ENCODE measurements around the gene CD300C. TPM values are rescaled to one million over a fixed set of nuclear protein-coding genes. Genes with fewer than 3 reads are reported as not detected.

The CD300C gene
- polyA plus RNA-seq, 1 experiment, result not detected

- Histone ChIP-seq H3K27ac (ENCODE audit: low read depth, low read length) (no peak overlapping the region), H3K27me3 (ENCODE audit: control insufficient read depth, insufficient read depth, low read length) (no peaks in the 10 kb centered on the region), H3K4me3 (ENCODE audit: low read depth, low read length) (no peak overlapping the region), H3K9me3 (ENCODE audit: control insufficient read depth, insufficient read depth, low read length) (peaks cover 28% of the 10 kb centered on the region)
- no peak for DNase-seq (ENCODE audit: low read depth, low spot score)
- ChIA-PET CTCF (no interaction called here), POLR2A (no interaction called here)
- no peak for TF ChIP-seq CTCF (IDR thresholded peaks at IDR 0.05; ENCODE audit: low read depth, low read length)
Observed at GRCh38 chr17:74527081-74527480, 18.8 kb downstream of the CD300C start.

GRCh38 chr17:74526681-74527080, 19.2 kb downstream of the CD300C start:
- DNase-seq (ENCODE audit: low read depth, low spot score), result no peak
- CTCF ChIA-PET, result no interaction called here
- no peak for TF ChIP-seq CTCF (IDR thresholded peaks at IDR 0.05; ENCODE audit: low read depth, low read length)
- POLR2A ChIA-PET, result no interaction called here
- H3K9me3 ChIP-seq (ENCODE audit: control insufficient read depth, insufficient read depth, low read length), result peaks cover 32% of the 10 kb centered on the region
- H3K4me3 ChIP-seq (ENCODE audit: low read depth, low read length), result no peak overlapping the region
- no peak overlapping the region for H3K27ac ChIP-seq (ENCODE audit: low read depth, low read length)
- H3K27me3 ChIP-seq (ENCODE audit: control insufficient read depth, insufficient read depth, low read length), result no peaks in the 10 kb centered on the region

- Histone ChIP-seq H3K9me3 (ENCODE audit: control insufficient read depth, insufficient read depth, low read length) (peaks cover 37% of the 10 kb centered on the region), H3K4me3 (ENCODE audit: low read depth, low read length) (no peak overlapping the region), H3K27ac (ENCODE audit: low read depth, low read length) (no peak overlapping the region), H3K27me3 (ENCODE audit: control insufficient read depth, insufficient read depth, low read length) (no peaks in the 10 kb centered on the region)
- ChIA-PET POLR2A (no interaction called here), CTCF (no interaction called here)
- no peak for DNase-seq (ENCODE audit: low read depth, low spot score)
- no peak for TF ChIP-seq CTCF (IDR thresholded peaks at IDR 0.05; ENCODE audit: low read depth, low read length)
Observed at GRCh38 chr17:74525781-74526288, 20.1 kb downstream of the CD300C start.

- Histone ChIP-seq H3K27me3 (ENCODE audit: control insufficient read depth, insufficient read depth, low read length) (no peaks in the 10 kb centered on the region), H3K9me3 (ENCODE audit: control insufficient read depth, insufficient read depth, low read length) (peaks cover 38% of the 10 kb centered on the region), H3K27ac (ENCODE audit: low read depth, low read length) (no peak overlapping the region), H3K4me3 (ENCODE audit: low read depth, low read length) (no peak overlapping the region)
- POLR2A ChIA-PET, result no interaction called here
- TF ChIP-seq CTCF (IDR thresholded peaks at IDR 0.05; ENCODE audit: low read depth, low read length), result no peak
- CTCF ChIA-PET, result no interaction called here
- DNase-seq (ENCODE audit: low read depth, low spot score), result no peak
Observed at GRCh38 chr17:74525465-74525725, 20.5 kb downstream of the CD300C start.

GRCh38 chr17:74524653-74525464, 21.1 kb downstream of the CD300C start:
- Histone ChIP-seq H3K9me3 (ENCODE audit: control insufficient read depth, insufficient read depth, low read length) (peaks cover 38% of the 10 kb centered on the region), H3K27ac (ENCODE audit: low read depth, low read length) (no peak overlapping the region), H3K4me3 (ENCODE audit: low read depth, low read length) (no peak overlapping the region), H3K27me3 (ENCODE audit: control insufficient read depth, insufficient read depth, low read length) (no peaks in the 10 kb centered on the region)
- ChIA-PET POLR2A (no interaction called here), CTCF (no interaction called here)
- DNase-seq (ENCODE audit: low read depth, low spot score), result no peak
- TF ChIP-seq CTCF (IDR thresholded peaks at IDR 0.05; ENCODE audit: low read depth, low read length), result no peak

All from AG04450 (cell line).